Neuron (in vitro differentiated cells): ENCODE data around the gene ARPC5L.

Source experiments
- H2AFZ ChIP-seq: one replicate; pipeline ENCODE4 v1.6.1; 2013; ENCODE audit warnings: low read depth, mild to moderate bottlenecking, inconsistent platforms, low read length, moderate library complexity
- H3K27me3 ChIP-seq: one replicate; pipeline ENCODE4 v1.6.1; 2013; ENCODE audit warnings: low read length; ENCODE audit not compliant: insufficient read depth
- H3K36me3 ChIP-seq: one replicate; pipeline ENCODE4 v1.6.1; 2013; ENCODE audit warnings: low read length; ENCODE audit not compliant: insufficient read depth
- H3K4me1 ChIP-seq: one replicate; pipeline ENCODE4 v1.6.1; 2013; ENCODE audit warnings: low read length; ENCODE audit not compliant: insufficient read depth
- H3K4me3 ChIP-seq: 2 replicates; pipeline ENCODE4 v1.5.1; 2013; ENCODE audit warnings: mild to moderate bottlenecking, low read length, moderate library complexity
- H3K9me3 ChIP-seq: one replicate; pipeline ENCODE4 v1.6.1; 2013; ENCODE audit warnings: low read length

ARPC5L gene

GRCh38 chr9:124860582-124861341 lies 1.2 kb upstream of the ARPC5L start:
- Histone ChIP-seq H3K27me3 (no peaks in the 10 kb centered on the region), H3K4me1 (peaks cover 17% of the 10 kb centered on the region), H2AFZ (no peak overlapping the region), H3K9me3 (no peaks in the 10 kb centered on the region), H3K36me3 (peaks cover 39% of the 10 kb centered on the region), H3K4me3 (peak overlapping the region; percentile 82)

GRCh38 chr9:124863371-124863871 lies 1.5 kb downstream of the ARPC5L start:
- Histone ChIP-seq H3K36me3 (peaks cover 26% of the 10 kb centered on the region), H3K4me1 (peaks cover 26% of the 10 kb centered on the region), H3K9me3 (no peaks in the 10 kb centered on the region), H3K27me3 (no peaks in the 10 kb centered on the region), H2AFZ (no peak overlapping the region), H3K4me3 (no peak overlapping the region)

GRCh38 chr9:124868511-124869465 lies 6.9 kb downstream of the ARPC5L start:
- Histone ChIP-seq H3K36me3 (peaks cover 9% of the 10 kb centered on the region), H3K9me3 (no peaks in the 10 kb centered on the region), H2AFZ (peak overlapping the region; percentile 84), H3K4me1 (peaks cover 24% of the 10 kb centered on the region), H3K27me3 (no peaks in the 10 kb centered on the region), H3K4me3 (peak overlapping the region; percentile 90)

GRCh38 chr9:124869466-124869985 lies 7.6 kb downstream of the ARPC5L start:
- H3K9me3 ChIP-seq, result no peaks in the 10 kb centered on the region
- peak overlapping the region; percentile 90 for H3K4me3 ChIP-seq
- peaks cover 14% of the 10 kb centered on the region for H3K36me3 ChIP-seq
- no peaks in the 10 kb centered on the region for H3K27me3 ChIP-seq
- H3K4me1 ChIP-seq, result peaks cover 24% of the 10 kb centered on the region
- peak overlapping the region; percentile 84 for H2AFZ ChIP-seq

GRCh38 chr9:124869986-124870560 lies 8.1 kb downstream of the ARPC5L start:
- Histone ChIP-seq H3K9me3 (no peaks in the 10 kb centered on the region), H2AFZ (peak overlapping the region; percentile 84), H3K36me3 (peaks cover 19% of the 10 kb centered on the region), H3K4me1 (peaks cover 24% of the 10 kb centered on the region), H3K4me3 (peak overlapping the region; percentile 90), H3K27me3 (no peaks in the 10 kb centered on the region)

GRCh38 chr9:124870723-124871122 lies 8.8 kb downstream of the ARPC5L start:
- Histone ChIP-seq H3K4me3 (peak overlapping the region; percentile 90), H2AFZ (no peak overlapping the region), H3K9me3 (no peaks in the 10 kb centered on the region), H3K27me3 (no peaks in the 10 kb centered on the region), H3K4me1 (peaks cover 24% of the 10 kb centered on the region), H3K36me3 (peaks cover 26% of the 10 kb centered on the region)

GRCh38 chr9:124871156-124871561 lies 9.2 kb downstream of the ARPC5L start:
- Histone ChIP-seq H3K4me3 (no peak overlapping the region), H3K27me3 (no peaks in the 10 kb centered on the region), H2AFZ (no peak overlapping the region), H3K4me1 (peaks cover 24% of the 10 kb centered on the region), H3K36me3 (peaks cover 28% of the 10 kb centered on the region), H3K9me3 (no peaks in the 10 kb centered on the region)

- Histone ChIP-seq H3K4me3 (no peak overlapping the region), H3K9me3 (no peaks in the 10 kb centered on the region), H3K36me3 (peaks cover 50% of the 10 kb centered on the region), H3K27me3 (no peaks in the 10 kb centered on the region), H2AFZ (no peak overlapping the region), H3K4me1 (peaks cover 15% of the 10 kb centered on the region)
Measured at GRCh38 chr9:124873664-124874063, 11.7 kb downstream of the ARPC5L start.

GRCh38 chr9:124875501-124875900 lies 13.6 kb downstream of the ARPC5L start:
- Histone ChIP-seq H3K9me3 (no peaks in the 10 kb centered on the region), H3K4me3 (no peak overlapping the region), H3K4me1 (peaks cover 9% of the 10 kb centered on the region), H3K36me3 (peaks cover 59% of the 10 kb centered on the region), H2AFZ (no peak overlapping the region), H3K27me3 (no peaks in the 10 kb centered on the region)

GRCh38 chr9:124877021-124877782 lies 15.3 kb downstream of the ARPC5L start:
- Histone ChIP-seq H3K4me1 (peaks cover 5% of the 10 kb centered on the region), H3K36me3 (peaks cover 72% of the 10 kb centered on the region), H3K4me3 (no peak overlapping the region), H2AFZ (no peak overlapping the region), H3K27me3 (no peaks in the 10 kb centered on the region), H3K9me3 (no peaks in the 10 kb centered on the region)

GRCh38 chr9:124878021-124878420 lies 16.1 kb downstream of the ARPC5L start:
- Histone ChIP-seq H3K36me3 (peaks cover 75% of the 10 kb centered on the region), H3K27me3 (no peaks in the 10 kb centered on the region), H3K4me1 (peaks cover 5% of the 10 kb centered on the region), H3K9me3 (no peaks in the 10 kb centered on the region), H2AFZ (no peak overlapping the region), H3K4me3 (no peak overlapping the region)

- Histone ChIP-seq H3K4me1 (peaks cover 5% of the 10 kb centered on the region), H3K27me3 (no peaks in the 10 kb centered on the region), H2AFZ (no peak overlapping the region), H3K9me3 (no peaks in the 10 kb centered on the region), H3K4me3 (no peak overlapping the region), H3K36me3 (peaks cover 71% of the 10 kb centered on the region)
Measured at GRCh38 chr9:124878518-124878917, 16.6 kb downstream of the ARPC5L start.
